ENCODE data around the gene MAP4K3. TPM values are rescaled to one million over a fixed set of nuclear protein-coding genes. Genes with fewer than 3 reads are reported as not detected.
A peak's percentile ranks its signal among the peaks of the same experiment; 100 is the strongest.

The MAP4K3 gene
- total RNA-seq, 1 donor from 2014 or later, result 34.1 TPM

GRCh38 chr2:39407516-39408296 is 29.4 kb downstream of the MAP4K3 start:
- Histone ChIP-seq H3K36me3 (no peaks in the 10 kb centered on the region), H3K4me3 (no peak overlapping the region), H3K9me3 (no peaks in the 10 kb centered on the region), H3K27ac (no peak overlapping the region), H3K4me1 (peaks cover 0 to 35% of the 10 kb centered on the region in 2 donors), H3K27me3 (no peaks in the 10 kb centered on the region)
- intact Hi-C loops (cut with DNase I), result no loop called here
- DNase-seq (ENCODE audit: low spot score in 2 of 2), result no peak
- no peak for TF ChIP-seq CTCF (IDR thresholded peaks at IDR 0.05)

GRCh38 chr2:39405364-39405763 is 31.7 kb downstream of the MAP4K3 start:
- no peak for TF ChIP-seq CTCF (IDR thresholded peaks at IDR 0.05)
- Histone ChIP-seq H3K27me3 (no peaks in the 10 kb centered on the region), H3K36me3 (no peaks in the 10 kb centered on the region), H3K4me3 (no peak overlapping the region), H3K9me3 (no peaks in the 10 kb centered on the region), H3K27ac (no peak overlapping the region), H3K4me1 (peaks cover 0 to 19% of the 10 kb centered on the region in 2 donors)
- DNase-seq (ENCODE audit: low spot score in 2 of 2), result no peak
- intact Hi-C loops (cut with DNase I), result no loop called here

- intact Hi-C loops (cut with DNase I), result no loop called here
- DNase-seq (ENCODE audit: low spot score in 2 of 2), result peak in 1 of 2 donors; percentile 66
- no peak overlapping the region for H3K4me3 ChIP-seq
- no peaks in the 10 kb centered on the region for H3K27me3 ChIP-seq
- no peak overlapping the region for H3K27ac ChIP-seq
- no peak for TF ChIP-seq CTCF (IDR thresholded peaks at IDR 0.05)
- H3K9me3 ChIP-seq, result no peaks in the 10 kb centered on the region
- H3K36me3 ChIP-seq, result no peaks in the 10 kb centered on the region
- H3K4me1 ChIP-seq, result peaks cover 0 to 16% of the 10 kb centered on the region in 2 donors
Observed at GRCh38 chr2:39403311-39403710, 33.8 kb downstream of the MAP4K3 start.

- intact Hi-C loops (cut with DNase I), result no loop called here
Observed at GRCh38 chr2:39401319-39401718, 35.8 kb downstream of the MAP4K3 start.

GRCh38 chr2:39399570-39399969 is 37.5 kb downstream of the MAP4K3 start:
- intact Hi-C loops (cut with DNase I), result no loop called here
- Histone ChIP-seq H3K9me3 (no peaks in the 10 kb centered on the region), H3K4me3 (no peak overlapping the region), H3K27ac (no peak overlapping the region), H3K4me1 (peaks cover 3% of the 10 kb centered on the region in 2 donors), H3K27me3 (no peaks in the 10 kb centered on the region), H3K36me3 (no peaks in the 10 kb centered on the region)
- no peak for DNase-seq (ENCODE audit: low spot score in 2 of 2)
- no peak for TF ChIP-seq CTCF (IDR thresholded peaks at IDR 0.05)

More at GRCh38 chr2:39401319-39401718, 35.8 kb downstream of the MAP4K3 start:
- Histone ChIP-seq H3K4me3 (no peak overlapping the region), H3K27ac (no peak overlapping the region), H3K27me3 (no peaks in the 10 kb centered on the region), H3K9me3 (no peaks in the 10 kb centered on the region), H3K36me3 (no peaks in the 10 kb centered on the region), H3K4me1 (peaks cover 0 to 10% of the 10 kb centered on the region in 2 donors)
- TF ChIP-seq CTCF (IDR thresholded peaks at IDR 0.05), result no peak
- no peak for DNase-seq (ENCODE audit: low spot score in 2 of 2)
